Endothelial cell of umbilical vein (primary cell): ENCODE results near the gene PXK.

Experiments
- CTCF ChIP-seq, 2 donors: IDR thresholded peaks; 1 replicate in 1 of 2; 2 replicates in 1 of 2; pipeline ENCODE4 v1.5.1; 2011; ENCODE audit warnings: low read length in 2 of 2, mild to moderate bottlenecking in 2 of 2, moderate library complexity in 2 of 2, control low read depth in 1 of 2, inconsistent platforms in 1 of 2, low read depth in 1 of 2; ENCODE audit not compliant: insufficient read depth in 1 of 2; ENCODE audit errors: extremely low read depth in 1 of 2
- EZH2 ChIP-seq: IDR thresholded peaks from 2 replicates; pipeline ENCODE4 v1.6.1; 2012; ENCODE audit warnings: borderline replicate concordance, low read depth, mild to moderate bottlenecking, moderate library complexity, low read length, inconsistent platforms; ENCODE audit not compliant: severe bottlenecking
- MYC ChIP-seq: IDR thresholded peaks from one replicate; pipeline ENCODE4 v1.6.1; 2011; ENCODE audit warnings: mild to moderate bottlenecking, low read depth, low read length
- POLR2A ChIP-seq: IDR thresholded peaks from 2 replicates; pipeline ENCODE4 v1.6.1; 2012; ENCODE audit warnings: low read depth, mild to moderate bottlenecking, control low read depth, low read length

DNA sequence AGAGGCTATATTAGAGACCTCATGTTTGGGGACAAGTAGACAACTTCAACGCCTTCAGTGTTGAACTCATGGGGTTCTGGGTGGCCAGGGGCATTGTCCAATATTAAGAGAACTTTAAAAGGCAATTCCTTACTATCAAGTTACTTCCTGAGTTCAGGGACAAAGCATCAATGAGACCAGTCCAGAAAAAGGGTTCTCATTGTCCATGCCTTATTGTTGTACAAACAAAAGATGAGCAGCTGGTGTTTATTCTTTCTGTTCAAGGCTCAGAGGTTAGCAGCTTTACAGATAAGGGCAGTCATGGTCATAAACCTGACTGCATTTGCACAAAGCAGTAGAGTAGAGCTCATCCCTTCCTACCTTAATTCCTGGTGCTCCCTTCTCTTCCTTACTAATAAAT, 119.5 kb downstream of the PXK start:
- TF ChIP-seq POLR2A (no peak), CTCF (IDR thresholded peaks at IDR 0.05; ENCODE audit: extremely low read depth in 1 of 2, insufficient read depth in 1 of 2, low read depth in 1 of 2, low read length in 2 of 2) (no peak), MYC (no peak), EZH2 (no peak)
